DND-41 (cell line): ENCODE results near the gene FAM171A2.

ENCODE experiments used
- ATAC-seq: fragments of 200-7000 bp; cut with Tn5 transposase; 3 replicates; pipeline ENCODE4 v1.9.1; 2021; ENCODE audit warnings: low read depth; ENCODE audit not compliant: insufficient read depth
- DNase-seq: peaks from one replicate; pipeline ENCODE4 v3.0.0-alpha.2; 2020
- H2AFZ ChIP-seq: 2 replicates; pipeline ENCODE4 v1.6.0; 2012; ENCODE audit warnings: low read depth, low read length
- H3K27ac ChIP-seq: 2 replicates; pipeline ENCODE4 v1.5.1; 2012; ENCODE audit warnings: low read length, inconsistent platforms
- H3K27me3 ChIP-seq: fragments of 200-600 bp; sonication (generic); 2 replicates; pipeline ENCODE4 v1.6.0; 2012; ENCODE audit warnings: low read length, mild to moderate bottlenecking, inconsistent platforms; ENCODE audit not compliant: insufficient read depth, poor library complexity
- H3K36me3 ChIP-seq: 2 replicates; pipeline ENCODE4 v1.5.1; 2012; ENCODE audit warnings: low read length, inconsistent platforms; ENCODE audit not compliant: insufficient read depth
- H3K4me1 ChIP-seq: 2 replicates; pipeline ENCODE4 v1.5.1; 2012; ENCODE audit warnings: mild to moderate bottlenecking, low read length; ENCODE audit not compliant: insufficient read depth
- H3K4me2 ChIP-seq: 2 replicates; pipeline ENCODE4 v1.6.0; 2012; ENCODE audit warnings: mild to moderate bottlenecking, moderate library complexity, low read length, inconsistent platforms; ENCODE audit not compliant: insufficient read depth
- H3K4me3 ChIP-seq, 2 experiments: fragments of 200-600 bp in 1 of 2; shearing (Covaris generic) in 1 of 2; 2 replicates each; pipeline ENCODE4 v1.5.1; 2012 to 2016; ENCODE audit warnings: inconsistent platforms in 2 of 2, low read length in 2 of 2, mild to moderate bottlenecking in 2 of 2, low read depth in 1 of 2, moderate library complexity in 1 of 2
- H3K79me2 ChIP-seq: 2 replicates; pipeline ENCODE4 v1.6.0; 2012; ENCODE audit warnings: low read length, inconsistent platforms; ENCODE audit not compliant: insufficient read depth
- H3K9ac ChIP-seq: 2 replicates; pipeline ENCODE4 v1.6.0; 2012; ENCODE audit warnings: low read depth, mild to moderate bottlenecking, inconsistent platforms, low read length, moderate library complexity
- H3K9me3 ChIP-seq: 2 replicates; pipeline ENCODE4 v1.5.1; 2012; ENCODE audit warnings: low read length, moderate library complexity, mild to moderate bottlenecking, inconsistent platforms; ENCODE audit not compliant: insufficient read depth, severe bottlenecking
- H4K20me1 ChIP-seq: 2 replicates; pipeline ENCODE4 v1.6.0; 2012; ENCODE audit warnings: low read length; ENCODE audit not compliant: insufficient read depth
- CTCF ChIP-seq: IDR thresholded peaks from 2 replicates; pipeline ENCODE4 v1.5.1; 2012; ENCODE audit warnings: borderline replicate concordance, low read length, moderate library complexity, mild to moderate bottlenecking; ENCODE audit not compliant: poor library complexity, severe bottlenecking; ENCODE audit errors: extremely low read depth
- EZH2 ChIP-seq: IDR thresholded peaks from 3 replicates; pipeline ENCODE4 v1.6.1; 2012; ENCODE audit warnings: borderline replicate concordance, low read depth, mild to moderate bottlenecking, moderate library complexity, low read length, inconsistent platforms; ENCODE audit not compliant: severe bottlenecking

Gene FAM171A2

GRCh38 chr17:44317545-44317944 is 46.1 kb downstream of the FAM171A2 start:
- no peak for TF ChIP-seq EZH2
- TF ChIP-seq CTCF, result no peak
- Histone ChIP-seq H3K79me2 (peaks cover 4% of the 10 kb centered on the region; the same call in 1 of the 2 replicates), H3K4me2 (no peak overlapping the region), H3K4me3 (no peak overlapping the region), H3K9ac (no peak overlapping the region), H3K9me3 (no peaks in the 10 kb centered on the region), H3K27me3 (peaks cover 17% of the 10 kb centered on the region), H3K36me3 (peaks cover 33% of the 10 kb centered on the region), H2AFZ (no peak overlapping the region), H3K27ac (no peak overlapping the region), H3K4me1 (peaks cover 4% of the 10 kb centered on the region), H4K20me1 (peaks cover 27% of the 10 kb centered on the region)
- DNase-seq (no peak), ATAC-seq (no peak)

GRCh38 chr17:44315760-44316731 is 47.6 kb downstream of the FAM171A2 start:
- no peak overlapping the region for H3K9ac ChIP-seq
- H3K4me3 ChIP-seq, result no peak overlapping the region

GRCh38 chr17:44314869-44315661 is 48.6 kb downstream of the FAM171A2 start:
- no peak overlapping the region for H3K27ac ChIP-seq
- no peak overlapping the region for H2AFZ ChIP-seq
- peak; percentile 65 for ATAC-seq
- peak; percentile 42 for DNase-seq
- H3K9me3 ChIP-seq, result no peaks in the 10 kb centered on the region
- peaks cover 13% of the 10 kb centered on the region for H4K20me1 ChIP-seq
- H3K79me2 ChIP-seq, result no peaks in the 10 kb centered on the region
- no peak overlapping the region for H3K9ac ChIP-seq
- peaks cover 17% of the 10 kb centered on the region for H3K27me3 ChIP-seq
- H3K4me2 ChIP-seq, result peak overlapping the region; percentile 41; the same call in 1 of the 2 replicates
- TF ChIP-seq EZH2 (no peak), CTCF (no peak)
- no peaks in the 10 kb centered on the region for H3K4me1 ChIP-seq
- peaks cover 9% of the 10 kb centered on the region for H3K36me3 ChIP-seq
- no peak overlapping the region for H3K4me3 ChIP-seq

More at GRCh38 chr17:44315760-44316731, 47.6 kb downstream of the FAM171A2 start:
- no peak for ATAC-seq
- Histone ChIP-seq H3K27me3 (peaks cover 17% of the 10 kb centered on the region), H4K20me1 (peaks cover 19% of the 10 kb centered on the region), H3K4me2 (no peak overlapping the region), H3K4me1 (no peaks in the 10 kb centered on the region), H2AFZ (no peak overlapping the region), H3K27ac (no peak overlapping the region), H3K79me2 (no peaks in the 10 kb centered on the region), H3K36me3 (peaks cover 18% of the 10 kb centered on the region), H3K9me3 (no peaks in the 10 kb centered on the region)
- DNase-seq, result no peak
- no peak for TF ChIP-seq CTCF
- TF ChIP-seq EZH2, result no peak
